Measurements from ENCODE around the gene ABHD11.

GRCh38 chr7:73761854-73762658 lies 23.5 kb upstream of the ABHD11 start:
- no peak for TF ChIP-seq CTCF (IDR thresholded peaks at IDR 0.05 in 4 of 5, conservative IDR thresholded peaks at IDR 0.05 in 1 of 5)
- TF ChIP-seq POLR2A (IDR thresholded peaks at IDR 0.05): no peak
